ENCODE data around the gene NYNRIN.

The NYNRIN gene

GRCh38 chr14:24415421-24416253 is 16.8 kb downstream of the NYNRIN start:
- DNase-seq (ENCODE audit: low read depth), result no peak

GRCh38 chr14:24416254-24416931 is 17.6 kb downstream of the NYNRIN start:
- no peak for DNase-seq (ENCODE audit: low read depth)

- no peak for DNase-seq (ENCODE audit: low read depth)
These were observed 18.3 kb downstream of the NYNRIN start for GRCh38 chr14:24416932-24417619.

GRCh38 chr14:24417832-24418491 is 19.2 kb downstream of the NYNRIN start:
- DNase-seq (ENCODE audit: low read depth), result no peak

- no peak for DNase-seq (ENCODE audit: low read depth)
These were observed 19.7 kb downstream of the NYNRIN start for GRCh38 chr14:24418492-24418873.

GRCh38 chr14:24422261-24422660 is 23.5 kb downstream of the NYNRIN start:
- DNase-seq (ENCODE audit: low read depth), result no peak

GRCh38 chr14:24422694-24423601 is 24.1 kb downstream of the NYNRIN start:
- no peak for DNase-seq (ENCODE audit: low read depth)

GRCh38 chr14:24425704-24426103 is 26.9 kb downstream of the NYNRIN start:
- DNase-seq (ENCODE audit: low read depth), result no peak

- DNase-seq (ENCODE audit: low read depth), result no peak
These were observed 27.5 kb downstream of the NYNRIN start for GRCh38 chr14:24426150-24426911.

- no peak for DNase-seq (ENCODE audit: low read depth)
These were observed 28.2 kb downstream of the NYNRIN start for GRCh38 chr14:24426912-24427536.

- DNase-seq (ENCODE audit: low read depth), result no peak
These were observed 29.0 kb downstream of the NYNRIN start for GRCh38 chr14:24427537-24428508.

GRCh38 chr14:24428628-24429394 is 30.0 kb downstream of the NYNRIN start:
- DNase-seq (ENCODE audit: low read depth), result no peak

GRCh38 chr14:24429395-24430142 is 30.8 kb downstream of the NYNRIN start, which contains the start of the genes CBLN3 and KHNYN:
Gene CBLN3 (minus strand): TSS chr14:24429668. CDS start chr14:24429054, 614 bp downstream.
Gene KHNYN (plus strand): TSS chr14:24429954. CDS start chr14:24430731, 777 bp downstream.
- peak; percentile 65 for DNase-seq (ENCODE audit: low read depth)

- DNase-seq (ENCODE audit: low read depth), result no peak
These were observed 31.4 kb downstream of the NYNRIN start for GRCh38 chr14:24430143-24430681.

GRCh38 chr14:24430682-24431568 is 32.1 kb downstream of the NYNRIN start:
- DNase-seq (ENCODE audit: low read depth), result no peak
